GM12874 (cell line): Measurements from ENCODE around the gene RO60.

Source experiments
- TF ChIP-seq, protein P1 (sequence below): IDR thresholded peaks from 2 replicates; pipeline ENCODE4 v1.5.1; 2011; ENCODE audit warnings: low read depth, mild to moderate bottlenecking, control low read depth, low read length, moderate library complexity; ENCODE audit not compliant: insufficient read depth

The RO60 gene

DNA sequence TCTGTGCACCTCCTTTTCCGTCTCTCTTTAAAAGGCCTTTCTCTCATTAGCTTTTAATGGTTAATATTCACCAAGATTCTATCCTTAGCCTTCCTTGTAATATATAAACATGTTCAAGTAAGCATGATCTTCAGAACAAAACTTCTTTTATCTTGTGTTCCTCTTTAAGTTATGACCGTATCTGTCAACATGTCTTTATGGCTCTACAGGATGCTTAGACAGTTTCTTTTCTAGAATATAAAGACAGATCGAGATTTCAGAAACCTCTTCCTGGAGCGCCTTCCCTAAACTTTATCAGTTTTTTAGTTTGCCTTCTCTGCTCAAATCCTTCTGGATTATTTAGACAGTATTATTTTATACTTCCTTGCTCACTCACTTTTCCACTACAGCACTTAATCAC, 7.2 kb downstream of the RO60 start:
- TF ChIP-seq, protein P1, sequence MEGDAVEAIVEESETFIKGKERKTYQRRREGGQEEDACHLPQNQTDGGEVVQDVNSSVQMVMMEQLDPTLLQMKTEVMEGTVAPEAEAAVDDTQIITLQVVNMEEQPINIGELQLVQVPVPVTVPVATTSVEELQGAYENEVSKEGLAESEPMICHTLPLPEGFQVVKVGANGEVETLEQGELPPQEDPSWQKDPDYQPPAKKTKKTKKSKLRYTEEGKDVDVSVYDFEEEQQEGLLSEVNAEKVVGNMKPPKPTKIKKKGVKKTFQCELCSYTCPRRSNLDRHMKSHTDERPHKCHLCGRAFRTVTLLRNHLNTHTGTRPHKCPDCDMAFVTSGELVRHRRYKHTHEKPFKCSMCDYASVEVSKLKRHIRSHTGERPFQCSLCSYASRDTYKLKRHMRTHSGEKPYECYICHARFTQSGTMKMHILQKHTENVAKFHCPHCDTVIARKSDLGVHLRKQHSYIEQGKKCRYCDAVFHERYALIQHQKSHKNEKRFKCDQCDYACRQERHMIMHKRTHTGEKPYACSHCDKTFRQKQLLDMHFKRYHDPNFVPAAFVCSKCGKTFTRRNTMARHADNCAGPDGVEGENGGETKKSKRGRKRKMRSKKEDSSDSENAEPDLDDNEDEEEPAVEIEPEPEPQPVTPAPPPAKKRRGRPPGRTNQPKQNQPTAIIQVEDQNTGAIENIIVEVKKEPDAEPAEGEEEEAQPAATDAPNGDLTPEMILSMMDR = no peak

DNA sequence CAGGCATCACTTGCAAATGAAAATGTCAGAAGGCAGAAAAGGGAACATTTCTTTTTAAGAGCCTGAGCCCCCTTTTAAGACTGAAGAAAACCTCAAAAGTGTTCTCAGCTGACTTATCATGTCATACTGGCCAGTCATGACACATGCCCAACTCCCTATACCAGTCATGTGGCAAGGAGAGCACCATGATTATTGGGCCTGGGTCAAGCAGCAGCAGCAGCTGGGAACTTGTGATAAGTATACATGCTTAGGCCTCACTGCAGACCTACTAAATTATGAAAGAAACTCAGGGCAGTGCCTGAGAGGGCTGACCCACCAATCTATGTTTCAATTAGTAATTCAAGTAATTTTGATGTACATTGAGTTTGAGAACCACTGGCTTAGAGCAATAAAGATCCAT, 8.6 kb downstream of the RO60 start:
- TF ChIP-seq, protein P1 = no peak

DNA sequence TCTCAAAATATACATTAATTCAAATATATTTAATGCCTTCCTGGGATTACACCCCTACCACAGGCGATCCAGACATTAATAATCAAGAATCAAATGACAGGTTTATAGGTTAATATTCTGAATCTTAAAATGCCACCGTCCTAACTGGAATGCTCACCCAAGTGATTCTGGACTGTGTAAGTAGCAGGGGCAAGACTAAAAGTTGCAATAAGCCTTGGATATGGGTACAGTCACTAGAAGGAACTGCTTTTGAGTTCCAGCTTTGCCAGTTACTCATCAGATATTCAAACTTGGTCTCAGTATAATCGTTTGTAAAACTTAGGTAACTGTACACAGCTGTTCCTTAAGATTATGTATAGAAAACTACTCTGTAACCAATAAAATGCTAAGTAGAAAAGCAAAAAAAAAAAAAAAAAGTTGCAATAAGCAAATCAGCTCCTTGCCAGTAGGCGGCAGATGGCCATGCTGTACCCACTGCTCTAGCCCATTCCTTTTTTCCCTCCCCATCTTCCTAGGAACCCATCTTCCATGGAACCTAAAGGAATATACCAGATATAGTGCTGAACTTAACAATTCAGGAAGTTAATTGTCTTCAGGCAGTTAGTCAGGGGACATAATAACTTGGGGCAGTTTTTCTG, 10.5 kb downstream of the RO60 start:
- TF ChIP-seq, protein P1 = peak; percentile 41; the same call in 1 of the 2 replicates

DNA sequence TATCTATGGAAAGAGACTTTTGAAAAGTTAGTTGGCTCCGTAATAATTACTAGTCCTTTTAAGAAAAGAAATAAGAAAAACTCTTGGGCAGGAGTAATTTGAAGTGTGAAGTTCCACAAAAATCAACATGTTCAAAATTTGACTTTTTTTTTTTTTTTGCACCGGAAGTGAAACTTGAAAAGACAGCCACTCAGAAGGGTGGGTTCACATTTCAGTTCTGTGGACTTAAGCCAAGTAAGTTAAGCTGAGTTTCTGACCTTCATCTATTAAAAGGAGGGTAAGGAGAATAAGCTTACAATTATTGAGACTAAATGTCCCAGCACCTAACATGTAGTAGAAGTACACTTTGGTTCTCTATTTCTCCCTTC, 11.0 kb downstream of the RO60 start:
- TF ChIP-seq, protein P1 = no peak

DNA sequence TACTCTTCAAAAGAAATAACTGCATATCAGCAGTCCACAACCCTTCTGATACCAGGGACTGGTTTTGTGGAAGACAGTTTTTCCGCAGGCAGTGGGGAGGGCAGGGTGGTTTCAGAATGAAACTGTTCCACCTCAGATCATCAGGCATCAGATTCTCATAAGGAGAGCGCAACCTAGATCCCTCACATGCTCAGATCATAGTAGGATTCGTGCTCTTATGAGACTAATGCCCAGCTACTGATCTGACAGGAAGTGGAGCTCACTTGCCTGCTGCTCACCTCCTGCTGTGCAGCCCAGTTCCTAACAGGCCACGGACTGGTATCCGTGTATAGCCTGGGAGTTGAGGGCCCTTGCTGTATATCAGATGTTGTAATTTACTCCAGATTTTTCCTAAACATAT, 11.5 kb downstream of the RO60 start:
- TF ChIP-seq, protein P1 = no peak

DNA sequence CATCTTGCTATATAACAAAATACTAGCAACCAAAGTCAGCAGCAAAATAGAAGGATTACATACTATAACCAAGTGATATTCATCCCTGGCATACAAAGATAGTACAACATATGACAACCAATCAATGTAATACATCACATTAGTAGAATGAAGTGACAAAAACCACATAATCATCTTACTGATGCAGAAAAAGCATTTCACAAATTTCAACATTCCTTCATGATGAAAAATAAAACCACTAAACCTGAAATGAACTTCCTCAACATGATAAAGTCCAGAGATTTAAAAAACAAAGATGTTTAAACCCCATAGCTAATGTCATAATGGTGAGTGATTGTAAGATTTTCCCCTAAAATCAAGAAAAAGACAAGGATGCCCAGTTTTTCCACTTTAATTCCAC, 18.6 kb downstream of the RO60 start:
- TF ChIP-seq, protein P1 = no peak

DNA sequence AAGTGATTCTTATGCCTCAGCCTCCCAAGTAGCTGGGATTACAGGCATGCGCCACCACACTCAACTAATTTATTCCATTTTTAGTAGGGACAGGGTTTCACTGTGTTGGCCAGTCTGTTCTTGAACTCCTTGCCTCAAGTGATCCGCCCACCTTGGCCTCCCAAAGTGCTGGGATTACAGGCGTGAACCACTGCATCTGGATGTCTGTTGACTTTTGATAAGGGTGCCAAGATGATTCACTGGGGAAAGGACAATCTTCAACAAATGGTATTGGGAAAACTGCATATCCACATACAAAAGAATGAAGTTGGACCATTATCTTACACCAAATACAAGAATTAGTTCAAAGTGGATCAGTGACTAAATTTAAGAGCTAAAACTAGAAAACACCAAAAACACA, 19.8 kb downstream of the RO60 start:
- TF ChIP-seq, protein P1 = no peak
